Colon (tissue), 2 donors: Measurements from ENCODE around the gene SMARCA4.
"Not testable (repeated sequence)": the region's sequence is repeated elsewhere in the genome, so short reads cannot be mapped to it uniquely, and the experiment has no call there.

Experiments
- FAIRE-seq: peaks from 2 replicates; lab custom pipeline; 2012; peaks lifted over from hg19 to GRCh38; lab: Jason Lieb, UNC
- donor health status: control.
- donor health status: control.

SMARCA4 gene

GRCh38 chr19:10979951-10980381 is 19.1 kb downstream of the SMARCA4 start:
- FAIRE-seq, result no peak

DNA sequence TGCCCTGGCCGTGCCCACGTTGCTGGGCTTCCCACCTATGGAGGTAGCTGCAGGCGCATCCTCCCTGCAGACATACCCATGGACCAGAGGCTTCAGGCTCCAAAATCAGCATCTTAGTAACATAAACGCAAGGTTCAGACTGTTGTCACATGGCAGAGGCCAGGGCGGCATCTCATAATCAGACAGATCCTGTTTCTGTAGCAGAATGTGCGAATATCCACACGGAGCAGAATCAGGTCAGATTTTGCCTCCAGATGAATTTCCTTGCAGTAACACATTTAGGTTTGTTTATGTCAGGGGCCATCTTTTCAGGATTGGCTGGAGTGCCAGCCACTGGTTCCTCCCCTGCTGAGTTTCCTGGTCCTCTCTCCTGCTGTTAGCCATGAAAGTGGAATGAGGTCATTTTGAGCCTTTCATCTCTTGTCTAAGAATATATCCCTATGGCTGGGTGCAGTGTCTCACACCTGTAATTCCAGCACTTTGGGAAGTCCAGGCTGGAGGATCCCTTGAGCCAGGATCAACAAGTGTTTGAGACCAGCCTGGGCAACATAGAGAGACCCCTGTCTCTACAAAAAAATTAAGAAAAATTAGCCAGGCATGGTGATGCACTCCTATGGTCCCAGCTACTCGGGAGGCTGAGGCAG is 20.5 kb downstream of the SMARCA4 start:
- no peak for FAIRE-seq

DNA sequence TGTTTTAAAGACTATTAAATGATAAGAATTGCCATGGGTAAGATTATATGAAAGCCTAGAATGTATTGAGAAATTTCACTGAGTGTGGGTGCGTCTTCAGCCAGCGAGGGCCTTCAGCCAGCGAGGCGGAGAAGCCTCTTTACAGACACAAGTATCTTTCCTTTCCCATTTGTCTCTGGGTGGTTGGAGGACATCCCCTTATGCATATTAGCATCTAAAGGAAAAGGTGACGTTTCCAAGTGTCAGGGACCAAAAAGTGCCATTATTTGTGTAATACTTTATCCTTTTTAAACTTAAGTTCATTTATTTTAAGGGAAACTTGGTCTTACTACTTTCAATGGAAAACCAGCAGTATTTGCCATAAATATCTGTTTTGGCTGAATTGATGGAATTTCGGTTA is 22.2 kb downstream of the SMARCA4 start:
- FAIRE-seq, result no peak

GRCh38 chr19:10984166-10984735 is 23.4 kb downstream of the SMARCA4 start:
- no peak for FAIRE-seq

- no peak for FAIRE-seq
Measured at GRCh38 chr19:10985502-10985901, 24.7 kb downstream of the SMARCA4 start.

- FAIRE-seq, result no peak
Measured at GRCh38 chr19:10986301-10987127, 25.7 kb downstream of the SMARCA4 start.

DNA sequence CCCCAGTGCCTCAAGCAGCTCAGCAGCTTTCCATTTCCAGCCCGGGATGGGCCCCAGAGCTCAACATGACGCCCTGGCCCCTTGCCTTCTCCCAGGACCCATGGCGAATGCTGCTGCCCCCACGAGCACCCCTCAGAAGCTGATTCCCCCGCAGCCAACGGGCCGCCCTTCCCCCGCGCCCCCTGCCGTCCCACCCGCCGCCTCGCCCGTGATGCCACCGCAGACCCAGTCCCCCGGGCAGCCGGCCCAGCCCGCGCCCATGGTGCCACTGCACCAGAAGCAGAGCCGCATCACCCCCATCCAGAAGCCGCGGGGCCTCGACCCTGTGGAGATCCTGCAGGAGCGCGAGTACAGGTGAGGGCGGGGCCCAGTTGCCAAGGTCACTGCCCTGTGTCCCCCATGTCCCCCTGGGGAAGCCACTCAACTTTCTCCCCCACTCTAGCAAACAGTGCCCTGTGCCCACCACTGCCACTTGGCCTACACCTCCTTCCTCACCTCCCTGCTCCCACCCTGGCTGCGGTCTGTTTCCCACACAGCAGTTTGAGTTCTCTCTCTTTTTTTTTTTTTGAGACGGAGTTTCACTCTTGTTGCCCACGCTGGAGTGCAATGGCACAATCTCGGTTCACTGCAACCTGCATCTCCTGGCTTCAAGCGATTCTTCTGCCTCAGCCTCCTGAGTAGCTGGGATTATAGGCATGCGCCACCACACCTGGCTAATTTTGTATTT is 26.9 kb downstream of the SMARCA4 start:
- no peak for FAIRE-seq

DNA sequence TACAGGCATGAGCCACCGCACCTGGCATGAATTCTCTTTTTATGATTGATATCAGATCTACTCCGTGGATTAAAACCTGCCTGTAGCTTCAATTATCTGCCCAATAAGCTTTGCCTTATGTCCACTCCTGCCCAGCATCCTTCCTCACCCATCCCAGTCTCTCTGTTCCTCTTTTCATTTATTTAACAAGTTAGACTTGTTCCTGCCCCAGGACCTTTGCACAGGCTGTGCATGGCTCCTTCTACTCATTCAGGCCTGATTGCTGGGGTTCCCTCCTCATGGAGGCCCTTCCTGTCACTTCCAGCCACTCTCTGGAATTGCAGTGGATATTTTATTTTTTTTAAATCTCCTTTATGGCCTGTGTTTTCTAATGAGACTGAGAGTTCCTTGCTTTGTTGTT is 27.6 kb downstream of the SMARCA4 start:
- FAIRE-seq, result no peak

GRCh38 chr19:10988921-10989320 is 28.1 kb downstream of the SMARCA4 start:
- no peak for FAIRE-seq

DNA sequence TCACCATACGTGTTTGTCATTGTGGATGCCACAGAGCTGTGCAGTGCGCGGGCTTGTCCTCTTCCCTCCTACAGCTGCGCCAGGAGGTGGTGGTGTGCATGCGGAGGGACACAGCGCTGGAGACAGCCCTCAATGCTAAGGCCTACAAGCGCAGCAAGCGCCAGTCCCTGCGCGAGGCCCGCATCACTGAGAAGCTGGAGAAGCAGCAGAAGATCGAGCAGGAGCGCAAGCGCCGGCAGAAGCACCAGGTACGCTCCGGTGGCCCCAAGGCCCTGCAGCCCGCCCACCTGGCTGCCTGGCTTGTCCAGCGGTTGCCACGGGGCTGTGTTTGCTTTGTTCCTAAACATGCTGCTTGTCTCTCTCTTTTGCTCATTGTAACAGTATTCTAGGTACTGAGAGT is 30.2 kb downstream of the SMARCA4 start:
- FAIRE-seq, result no peak

GRCh38 chr19:10991521-10992081 is 30.8 kb downstream of the SMARCA4 start:
- FAIRE-seq, result no peak

GRCh38 chr19:10992174-10992573 is 31.3 kb downstream of the SMARCA4 start:
- not testable (repeated sequence) for FAIRE-seq

- FAIRE-seq, result no peak
Measured at GRCh38 chr19:10995926-10996600, 35.2 kb downstream of the SMARCA4 start.

DNA sequence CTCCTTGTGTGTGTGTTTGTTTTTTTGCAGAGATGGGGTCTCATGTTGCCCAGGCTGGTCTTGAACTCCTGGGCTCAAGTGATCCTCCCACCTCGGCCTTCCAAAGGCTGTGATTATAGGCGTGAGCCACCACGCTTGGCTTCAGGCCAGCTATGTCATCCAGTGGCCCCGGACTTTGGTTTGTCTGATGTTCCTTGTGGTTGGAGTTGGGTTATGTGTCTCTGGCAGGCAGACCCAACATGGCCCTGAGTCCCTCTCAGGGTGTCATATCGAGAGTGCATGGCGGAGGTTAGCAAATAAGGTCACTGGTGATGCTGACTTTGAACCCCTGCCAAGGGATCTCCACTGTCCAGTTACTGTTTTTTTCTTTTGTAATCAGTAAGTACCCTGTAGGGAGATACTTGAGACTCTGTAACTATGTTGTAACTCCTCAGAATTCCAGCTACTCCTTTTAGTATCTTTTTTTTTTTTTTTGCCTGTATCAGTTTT is 37.3 kb downstream of the SMARCA4 start:
- FAIRE-seq, result no peak

GRCh38 chr19:10998666-10999065 is 37.8 kb downstream of the SMARCA4 start:
- no peak for FAIRE-seq

GRCh38 chr19:11005521-11005920 is 44.7 kb downstream of the SMARCA4 start:
- FAIRE-seq, result no peak

GRCh38 chr19:11007385-11007784 is 46.6 kb downstream of the SMARCA4 start:
- no peak for FAIRE-seq

GRCh38 chr19:11007962-11008532 is 47.2 kb downstream of the SMARCA4 start:
- FAIRE-seq, result no peak

DNA sequence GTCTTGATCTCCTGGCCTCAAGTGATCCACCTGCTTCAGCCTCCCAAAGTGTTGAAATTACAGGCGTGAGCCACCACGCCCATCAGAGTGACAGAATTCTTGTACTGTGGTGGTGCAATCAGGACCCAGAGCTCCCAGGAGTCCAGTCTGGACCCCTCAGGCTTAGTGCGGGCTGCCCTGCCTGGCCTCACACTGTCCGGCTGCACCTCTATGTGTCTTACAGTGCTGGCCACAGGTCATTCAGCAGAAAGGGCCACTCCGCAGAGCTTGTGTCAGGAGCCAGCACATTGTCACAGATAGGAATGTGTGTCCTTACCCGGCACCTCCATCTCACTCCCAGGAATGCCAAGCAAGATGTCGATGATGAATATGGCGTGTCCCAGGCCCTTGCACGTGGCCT is 49.2 kb downstream of the SMARCA4 start:
- FAIRE-seq, result no peak

DNA sequence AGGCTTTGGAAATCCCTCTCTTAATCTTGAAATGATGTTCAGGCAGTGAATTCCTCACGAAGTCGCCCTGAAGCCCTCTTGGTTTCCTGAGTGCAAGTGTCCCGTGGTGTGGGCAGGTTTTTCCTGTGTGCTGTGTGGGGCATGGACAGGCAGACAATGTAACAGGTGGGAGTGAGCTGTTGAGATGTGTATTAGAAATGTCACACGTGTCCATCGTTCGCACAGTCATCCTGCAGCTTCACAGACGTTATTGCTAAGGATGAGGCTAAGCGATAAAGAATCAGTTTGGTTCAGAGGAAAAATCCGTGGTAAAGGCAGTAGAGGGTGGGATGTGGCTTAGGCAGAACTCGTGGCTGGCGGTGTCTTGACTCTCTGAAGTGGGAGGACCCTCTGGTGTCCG is 51.7 kb downstream of the SMARCA4 start:
- no peak for FAIRE-seq

- FAIRE-seq, result no peak
Measured at GRCh38 chr19:11013771-11014170, 52.9 kb downstream of the SMARCA4 start.
